Islet of Langerhans (tissue), 1 donor: ENCODE data around the gene SEMA5B.

Source experiments
- FAIRE-seq: peaks from one replicate; lab custom pipeline; 2011; peaks lifted over from hg19 to GRCh38; lab: Jason Lieb, UNC

The SEMA5B gene

GRCh38 chr3:123054931-123055330, 27.4 kb upstream of the SEMA5B start:
- no peak for FAIRE-seq

- FAIRE-seq = no peak
Measured at GRCh38 chr3:123054109-123054778, 26.7 kb upstream of the SEMA5B start.

- FAIRE-seq = no peak
Measured at GRCh38 chr3:123053107-123053506, 25.5 kb upstream of the SEMA5B start.

GRCh38 chr3:123050666-123051065, 23.1 kb upstream of the SEMA5B start:
- FAIRE-seq = no peak

- no peak for FAIRE-seq
Measured at GRCh38 chr3:123048480-123049237, 21.1 kb upstream of the SEMA5B start.

- no peak for FAIRE-seq
Measured at GRCh38 chr3:123047062-123047319, 19.4 kb upstream of the SEMA5B start.

- FAIRE-seq = no peak
Measured at GRCh38 chr3:123046262-123047061, 18.9 kb upstream of the SEMA5B start.

- FAIRE-seq = no peak
Measured at GRCh38 chr3:123044981-123045763, 17.6 kb upstream of the SEMA5B start.

- FAIRE-seq = no peak
Measured at GRCh38 chr3:123042413-123042812, 14.8 kb upstream of the SEMA5B start.

GRCh38 chr3:123039178-123039577, 11.6 kb upstream of the SEMA5B start:
- FAIRE-seq = no peak

GRCh38 chr3:123038751-123039150, 11.2 kb upstream of the SEMA5B start:
- FAIRE-seq = no peak

- FAIRE-seq = no peak
Measured at GRCh38 chr3:123037015-123037375, 9.4 kb upstream of the SEMA5B start.

GRCh38 chr3:123036352-123037014, 8.9 kb upstream of the SEMA5B start:
- FAIRE-seq = no peak

GRCh38 chr3:123034996-123035395, 7.4 kb upstream of the SEMA5B start:
- FAIRE-seq = no peak

- no peak for FAIRE-seq
Measured at GRCh38 chr3:123034120-123034519, 6.6 kb upstream of the SEMA5B start.

- no peak for FAIRE-seq
Measured at GRCh38 chr3:123032057-123032456, 4.5 kb upstream of the SEMA5B start.

GRCh38 chr3:123031051-123031450, 3.5 kb upstream of the SEMA5B start:
- FAIRE-seq = no peak

- peak; percentile 94 for FAIRE-seq
Measured at GRCh38 chr3:123028233-123028828, 768 bp upstream of the SEMA5B start.

GRCh38 chr3:123026565-123027291, 835 bp downstream of the SEMA5B start:
- no peak for FAIRE-seq

GRCh38 chr3:123025642-123026521, 1.7 kb downstream of the SEMA5B start:
- FAIRE-seq = no peak
